Lower leg skin (tissue), 3 donors: ENCODE measurements around the gene POLD4.

Experiments
- CTCF ChIP-seq, 3 donors: fragments of 450-650 bp; IDR thresholded peaks; one replicate each; pipeline ENCODE4 v1.5.1; 2016; ENCODE audit warnings: antibody characterized with exemption in 3 of 3, mild to moderate bottlenecking in 3 of 3, moderate library complexity in 2 of 3
- POLR2A ChIP-seq, 2 donors: fragments of 450-650 bp; IDR thresholded peaks; one replicate each; pipeline ENCODE4 v1.6.1; 2016 to 2017; ENCODE audit warnings: antibody characterized with exemption in 2 of 2, mild to moderate bottlenecking in 1 of 2, moderate library complexity in 1 of 2

GRCh38 chr11:67379061-67380058 is 26.0 kb upstream of the POLD4 start:
- TF ChIP-seq CTCF (IDR thresholded peaks at IDR 0.05), result no peak
- TF ChIP-seq POLR2A (IDR thresholded peaks at IDR 0.05), result no peak
